ENCODE results near the gene PABPC1L2B.
"Not testable (repeated sequence)": the region's sequence is repeated elsewhere in the genome, so short reads cannot be mapped to it uniquely, and the experiment has no call there.

PABPC1L2B gene

DNA sequence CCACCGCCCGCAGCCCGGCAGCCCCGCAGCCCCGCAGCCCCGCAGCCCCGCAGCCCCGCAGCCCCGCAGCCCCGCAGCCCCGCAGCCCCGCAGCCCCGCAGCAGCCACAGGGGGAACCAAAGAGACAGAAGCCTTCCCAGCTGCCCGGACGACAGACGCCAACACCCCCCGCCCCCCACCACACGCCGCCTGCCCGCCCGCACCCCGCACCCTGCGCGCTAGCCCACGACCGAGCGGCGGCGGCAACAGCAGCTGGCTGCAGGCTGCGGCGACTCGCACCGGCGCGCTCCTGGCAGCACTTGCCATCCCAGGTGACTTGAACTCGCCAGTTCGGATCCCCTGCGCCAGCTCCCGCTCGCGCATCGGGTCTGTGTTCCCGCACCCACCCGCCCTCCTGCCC is at the start of gene PABPC1L2B:
Gene PABPC1L2B, plus strand, starts transcription at position 207 of the 400 bp plus-strand sequence. CDS start 704 bp downstream, outside the sequence.
- DNase-seq: not testable (repeated sequence)

DNA sequence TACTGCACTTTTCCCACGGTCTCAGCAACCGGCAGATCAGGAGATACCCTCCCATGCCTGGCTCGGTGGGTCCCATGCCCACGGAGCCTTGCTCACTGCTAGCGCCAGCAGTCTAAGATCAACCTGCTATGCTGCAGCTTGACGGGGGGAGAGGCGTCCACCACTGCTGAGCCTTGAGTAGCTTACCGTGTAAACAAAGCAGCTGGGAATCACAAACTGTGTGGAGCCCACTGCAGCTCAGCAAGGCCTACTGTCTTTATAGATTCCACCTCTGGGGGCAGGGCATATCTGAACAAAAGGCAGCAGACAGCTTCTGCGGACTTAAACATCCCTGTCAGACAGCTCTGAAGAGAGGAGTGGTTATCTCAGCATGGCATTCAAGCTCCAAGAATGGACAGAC is 42.8 kb upstream of the PABPC1L2B start:
- DNase-seq: not testable (repeated sequence)

DNA sequence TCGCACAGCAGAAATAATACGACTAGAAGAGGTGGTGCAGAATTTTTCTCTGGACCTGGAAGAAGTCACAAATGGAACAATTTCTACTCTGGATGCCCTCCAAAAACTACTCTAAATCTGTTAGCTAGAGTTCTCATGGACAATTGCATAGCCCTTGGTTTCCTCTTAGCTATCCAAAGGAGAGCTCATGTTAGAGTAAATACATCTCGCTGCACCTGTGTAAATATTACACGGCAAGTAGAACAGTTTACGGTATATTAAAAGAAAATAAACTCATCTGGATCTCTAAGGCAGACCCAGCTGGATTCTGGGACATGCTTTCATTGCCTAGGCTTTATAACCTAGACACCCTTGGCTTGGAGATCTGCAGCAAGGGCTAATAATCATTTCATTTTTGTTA is 30.9 kb upstream of the PABPC1L2B start:
- DNase-seq: not testable (repeated sequence)

DNA sequence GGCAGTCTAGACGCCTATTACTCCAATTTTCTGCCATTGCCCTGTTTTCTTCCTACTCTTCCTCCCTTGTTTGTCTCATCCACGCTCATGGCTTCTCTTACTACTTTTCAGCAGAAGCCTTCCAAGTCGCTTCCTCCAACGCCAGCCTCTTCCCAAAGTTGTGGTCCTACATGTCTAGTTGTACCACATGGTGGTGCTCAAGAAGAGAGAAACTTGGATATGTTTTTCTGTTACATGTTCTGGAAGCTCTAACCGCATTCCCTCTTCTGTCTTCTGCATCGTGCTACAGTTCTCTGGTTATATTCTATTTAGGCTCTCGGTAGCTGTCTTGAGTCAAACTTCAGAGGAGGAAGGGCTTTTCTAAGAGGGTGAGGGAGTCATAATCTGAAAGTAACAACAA is 27.9 kb upstream of the PABPC1L2B start:
- not testable (repeated sequence) for DNase-seq

DNA sequence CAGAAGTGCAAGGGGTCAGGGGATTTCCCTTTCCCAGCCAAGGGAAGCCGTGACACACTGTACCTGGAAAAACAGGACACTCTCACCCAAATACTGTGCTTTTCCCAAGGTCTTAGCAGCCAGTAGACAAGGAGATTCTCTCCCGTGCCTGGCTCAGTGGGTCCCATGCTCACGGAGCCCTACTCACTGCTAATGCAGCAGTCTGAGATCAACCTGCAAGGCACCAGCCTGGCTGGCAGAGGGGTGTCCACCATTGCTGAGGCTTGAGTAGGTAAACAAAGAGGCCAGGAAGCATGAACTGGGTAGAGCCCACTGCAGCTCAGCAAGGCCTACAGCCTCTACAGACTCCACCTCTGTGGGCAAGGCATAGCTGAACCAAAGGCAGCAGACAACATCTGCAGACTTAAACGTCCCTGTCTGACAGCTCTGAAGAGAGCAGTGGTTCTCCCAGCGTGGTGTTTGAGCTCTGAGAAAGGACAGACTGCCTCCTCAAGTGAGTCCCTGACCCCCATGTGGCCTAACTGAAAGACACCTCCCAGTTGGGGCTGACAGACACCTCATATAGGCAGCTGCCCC is 21.8 kb upstream of the PABPC1L2B start:
- not testable (repeated sequence) for DNase-seq

DNA sequence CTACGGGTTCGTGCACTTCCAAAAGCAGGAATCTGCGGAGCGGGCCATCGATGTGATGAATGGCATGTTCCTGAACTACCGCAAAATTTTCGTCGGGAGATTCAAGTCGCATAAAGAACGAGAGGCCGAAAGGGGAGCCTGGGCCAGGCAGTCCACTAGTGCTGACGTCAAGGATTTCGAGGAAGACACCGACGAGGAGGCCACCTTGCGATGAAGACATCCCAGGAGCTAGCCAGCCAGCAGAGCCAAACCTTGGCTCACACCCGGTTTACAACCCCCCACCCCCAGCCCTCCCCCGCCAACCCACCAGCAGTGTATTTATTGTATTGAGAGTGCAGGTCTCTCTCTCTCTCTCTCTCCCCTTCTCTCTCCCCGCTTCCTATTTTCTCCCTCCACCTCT is 1.3 kb downstream of the PABPC1L2B start:
- not testable (repeated sequence) for DNase-seq

DNA sequence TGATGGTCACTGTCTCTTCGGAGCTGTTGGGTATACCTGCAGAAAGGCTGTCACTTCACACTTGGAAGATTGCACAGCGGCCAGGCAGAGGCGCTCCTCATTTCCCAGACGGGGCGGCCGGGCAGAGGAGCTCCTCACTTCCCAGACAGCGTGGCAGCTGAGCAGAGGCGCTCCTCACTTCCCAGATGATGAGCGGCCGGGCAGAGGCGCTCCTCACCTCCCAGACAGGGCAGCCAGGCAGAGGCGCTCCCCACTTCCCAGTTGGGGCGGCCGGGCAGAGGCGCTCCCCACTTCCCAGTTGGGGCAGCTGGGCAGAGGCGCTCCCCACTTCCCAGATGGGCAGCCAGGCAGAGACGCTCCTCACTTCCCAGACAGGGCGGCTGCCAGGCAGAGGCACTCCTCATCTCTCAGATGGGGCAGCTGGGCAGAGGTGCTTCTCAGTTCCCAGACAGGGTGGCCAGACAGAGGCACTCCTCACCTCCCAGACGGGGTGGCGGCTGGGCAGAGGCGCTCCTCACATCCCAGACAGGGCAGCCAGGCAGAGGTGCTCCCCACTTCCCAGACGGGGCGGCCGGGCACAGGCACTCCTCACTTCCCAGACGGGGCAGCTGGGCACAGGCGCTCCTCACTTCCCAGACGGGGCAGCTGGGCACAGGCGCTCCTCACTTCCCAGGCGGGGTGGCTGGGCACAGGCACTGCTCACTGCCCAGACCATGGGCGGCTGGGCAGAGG is 18.8 kb downstream of the PABPC1L2B start:
- DNase-seq: no peak

DNA sequence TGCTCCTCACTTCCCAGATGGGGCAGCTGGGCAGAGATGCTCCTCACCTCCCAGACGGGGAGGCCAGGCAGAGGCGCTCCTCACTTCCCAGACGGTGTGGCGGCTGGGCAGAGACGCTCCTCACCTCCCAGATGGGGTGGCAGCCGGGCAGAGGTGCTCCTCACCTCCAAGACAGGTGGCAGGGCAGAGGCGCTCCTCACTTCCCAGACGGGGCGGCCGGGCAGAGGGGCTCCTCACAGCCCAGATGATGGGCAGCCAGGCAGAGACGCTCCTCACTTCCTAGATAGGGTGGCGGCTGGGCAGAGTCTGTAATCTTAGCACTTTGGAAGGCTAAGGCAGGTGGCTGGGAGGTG is 19.3 kb downstream of the PABPC1L2B start:
- DNase-seq: not testable (repeated sequence)

DNA sequence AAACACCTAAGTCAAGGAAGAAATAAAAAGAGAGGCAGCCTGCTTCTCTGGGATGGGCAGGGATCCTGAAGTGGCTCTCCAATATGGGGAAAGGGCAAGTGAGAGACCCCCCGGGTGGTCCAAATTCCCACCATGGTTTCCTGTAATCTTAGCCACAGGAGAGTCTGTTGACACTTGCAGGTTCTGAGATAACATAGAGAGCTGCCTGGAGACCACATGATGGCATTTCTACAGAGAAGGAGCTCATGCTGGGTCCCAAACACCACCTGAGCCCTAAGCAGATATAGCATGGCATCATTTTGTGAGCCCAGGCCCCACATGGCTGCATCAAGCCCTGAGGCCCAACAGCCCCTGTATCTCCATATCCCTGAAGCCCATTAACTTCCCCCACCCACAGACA is 26.1 kb downstream of the PABPC1L2B start:
- no peak for DNase-seq
